ENCODE data around the gene UBE2F.
"Not testable (repeated sequence)": the region's sequence is repeated elsewhere in the genome, so short reads cannot be mapped to it uniquely, and the experiment has no call there.

Gene UBE2F

DNA sequence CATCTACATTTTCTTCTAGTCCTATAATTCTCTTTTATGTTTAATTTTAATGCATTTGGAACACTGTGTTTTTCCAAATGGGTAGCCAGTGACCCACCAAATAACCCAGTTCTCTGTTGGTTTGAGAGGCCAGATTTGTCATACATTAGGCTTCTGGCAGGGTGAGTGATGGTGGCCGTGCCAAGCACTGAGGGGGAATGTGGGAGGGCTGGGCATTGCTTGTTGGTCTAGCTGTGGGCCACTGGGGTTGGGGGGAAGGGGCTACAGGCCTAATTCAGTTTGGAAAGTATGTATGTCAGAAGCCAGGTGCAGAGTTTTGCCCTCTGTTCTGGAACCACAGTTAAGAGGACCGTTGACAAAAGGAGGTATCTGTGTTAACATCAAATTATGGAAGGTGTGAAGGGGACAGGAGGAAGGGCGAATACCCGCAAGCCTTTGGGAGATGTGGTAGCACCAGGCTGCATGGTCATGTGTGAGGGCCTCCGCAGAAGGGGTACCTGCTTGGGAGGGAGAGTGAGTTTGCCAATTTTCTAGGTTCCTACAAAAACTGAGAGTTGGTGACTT lies 55.9 kb downstream of the UBE2F start:
- no peak for DNase-seq

DNA sequence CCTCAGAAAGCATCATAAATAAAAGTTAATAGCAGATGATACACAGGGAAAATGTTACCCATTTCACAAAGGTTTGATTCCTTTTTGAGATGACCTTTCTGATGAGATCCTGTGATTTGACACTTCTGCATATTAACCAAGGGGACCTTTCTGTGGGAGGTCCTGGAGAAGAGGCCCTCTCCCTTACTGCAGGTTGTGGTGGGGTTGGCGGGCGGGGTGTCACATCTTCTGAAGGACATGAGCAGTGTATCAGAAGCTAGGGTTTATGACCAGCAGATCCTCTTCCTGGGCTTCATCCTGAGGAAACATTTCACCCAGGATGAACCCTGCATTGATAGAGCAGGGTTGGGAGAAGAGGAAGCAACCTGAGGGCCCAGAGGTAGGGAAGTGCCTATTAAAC lies 56.8 kb downstream of the UBE2F start:
- DNase-seq: no peak

DNA sequence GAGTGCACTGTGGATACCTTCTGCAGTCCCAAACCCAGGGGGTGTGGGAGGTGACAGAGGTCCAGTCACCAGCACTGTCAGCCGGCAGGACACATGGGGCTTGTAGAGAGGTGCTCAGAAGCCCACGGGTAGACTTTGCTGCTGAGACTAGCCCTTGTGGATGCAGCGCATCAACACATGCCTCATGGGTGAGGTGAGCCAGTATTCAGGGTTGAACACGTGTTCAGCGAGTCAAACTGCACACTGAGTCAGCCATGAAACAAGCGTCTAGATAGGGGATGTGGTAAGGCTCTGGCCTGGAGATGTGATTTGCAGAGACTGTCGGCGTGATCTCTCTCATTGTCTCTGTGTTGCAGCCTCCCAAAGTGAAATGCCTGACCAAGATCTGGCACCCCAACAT lies 58.2 kb downstream of the UBE2F start:
- DNase-seq: no peak

DNA sequence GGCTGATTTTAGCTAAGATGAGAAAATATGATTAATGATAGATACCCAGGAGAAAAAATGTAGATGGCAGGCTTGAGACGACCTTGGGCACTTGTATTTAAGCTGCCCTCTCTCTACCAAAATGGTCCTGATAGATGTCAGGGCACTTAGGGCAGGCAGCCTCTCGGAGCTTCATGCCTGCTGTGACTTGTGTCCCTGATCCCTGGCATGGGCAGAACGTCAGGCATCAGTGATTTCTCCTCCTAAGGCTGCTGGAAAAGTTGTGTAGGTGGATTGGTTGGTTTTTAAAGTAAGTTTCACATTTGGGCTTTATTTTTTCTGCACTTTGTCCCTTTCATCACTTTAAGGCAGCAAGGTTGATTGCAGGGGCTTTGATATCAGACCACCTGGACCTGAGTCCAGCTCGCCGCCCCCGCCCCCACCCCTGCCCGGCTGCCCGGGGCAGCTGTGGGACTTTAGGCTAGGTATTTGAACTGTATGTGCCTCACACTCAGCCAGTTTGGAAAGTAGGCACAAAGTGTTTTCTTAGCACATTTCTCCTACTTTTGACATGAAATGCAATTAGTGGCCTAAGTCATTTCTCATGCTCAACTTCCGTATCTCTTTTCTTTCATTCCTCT lies 59.0 kb downstream of the UBE2F start:
- no peak for DNase-seq

DNA sequence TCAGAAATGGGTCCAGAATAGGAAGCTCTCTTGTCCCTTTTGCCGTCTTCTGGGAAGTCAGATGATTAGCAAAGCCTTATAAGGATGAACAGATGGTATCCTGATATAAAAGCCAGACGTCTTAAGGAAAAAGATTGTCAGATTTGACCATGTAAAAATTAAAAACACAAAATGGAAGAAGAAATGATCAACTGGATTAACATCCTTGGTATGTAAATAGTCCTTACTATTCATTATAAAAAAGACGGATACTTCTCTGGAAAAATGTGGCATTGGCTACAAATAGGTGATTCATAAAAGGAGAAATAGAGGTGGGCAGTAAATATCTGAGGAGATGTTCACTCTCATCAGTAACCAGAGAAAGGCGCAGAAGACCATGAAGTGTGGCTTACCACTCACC lies 60.2 kb downstream of the UBE2F start:
- DNase-seq: no peak

DNA sequence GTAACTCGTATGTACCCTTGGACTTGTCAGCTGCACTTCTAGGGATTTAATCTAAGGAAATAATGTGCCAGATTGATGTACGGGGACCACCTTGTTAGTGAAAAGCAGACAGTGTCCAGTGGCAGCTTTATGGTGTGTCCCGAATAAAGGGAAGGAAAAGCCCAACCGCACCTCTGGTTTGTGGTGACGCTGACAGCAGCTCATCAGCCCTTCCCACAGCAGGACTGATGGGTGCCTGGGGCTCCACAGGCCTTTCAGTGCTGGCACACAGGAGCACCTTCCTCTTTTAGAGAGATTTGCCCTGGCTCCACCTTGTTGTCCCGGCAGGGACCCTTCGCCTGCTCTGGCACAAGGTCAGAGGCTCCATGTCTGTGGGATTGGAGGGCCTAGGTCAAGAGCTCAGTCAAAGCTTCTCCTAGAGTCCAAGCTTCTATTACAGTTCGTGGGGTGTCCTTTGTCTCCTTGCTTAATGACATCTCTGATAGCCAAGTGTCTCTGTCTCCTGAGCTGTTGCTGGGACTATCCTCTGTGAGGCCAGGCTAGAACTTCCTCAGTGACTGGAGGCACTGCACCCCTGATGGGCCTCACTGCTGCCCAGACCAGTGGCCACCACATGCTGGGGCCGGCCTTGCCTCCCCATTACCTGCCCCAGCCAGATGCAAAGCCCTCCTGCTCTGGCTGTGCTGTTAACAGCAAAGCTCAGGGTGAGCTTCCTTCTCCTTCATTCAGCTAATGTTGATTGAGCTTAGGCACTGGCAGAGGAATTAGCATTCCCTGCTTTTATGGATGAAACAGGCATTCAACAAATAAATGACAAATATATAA lies 61.0 kb downstream of the UBE2F start:
- DNase-seq: no peak

DNA sequence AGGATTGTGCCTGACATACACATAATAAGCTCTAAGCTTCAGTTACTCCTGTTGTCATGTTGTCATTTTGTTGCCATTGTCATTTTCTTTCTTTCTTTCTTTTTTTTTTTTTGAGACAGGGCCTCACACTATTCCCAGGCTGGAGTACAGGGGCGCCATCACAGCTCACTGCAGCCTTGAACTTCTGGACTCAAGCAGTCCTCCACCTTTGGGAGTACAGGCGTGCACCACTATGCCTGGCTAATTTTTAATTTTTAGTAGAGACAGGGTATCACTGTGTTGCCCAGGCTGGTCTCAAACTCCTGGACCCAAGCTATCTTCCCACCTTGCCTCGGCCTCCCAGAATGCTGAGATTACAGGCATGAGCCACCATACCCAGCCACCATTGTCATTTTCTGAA lies 63.0 kb downstream of the UBE2F start:
- no peak for DNase-seq

DNA sequence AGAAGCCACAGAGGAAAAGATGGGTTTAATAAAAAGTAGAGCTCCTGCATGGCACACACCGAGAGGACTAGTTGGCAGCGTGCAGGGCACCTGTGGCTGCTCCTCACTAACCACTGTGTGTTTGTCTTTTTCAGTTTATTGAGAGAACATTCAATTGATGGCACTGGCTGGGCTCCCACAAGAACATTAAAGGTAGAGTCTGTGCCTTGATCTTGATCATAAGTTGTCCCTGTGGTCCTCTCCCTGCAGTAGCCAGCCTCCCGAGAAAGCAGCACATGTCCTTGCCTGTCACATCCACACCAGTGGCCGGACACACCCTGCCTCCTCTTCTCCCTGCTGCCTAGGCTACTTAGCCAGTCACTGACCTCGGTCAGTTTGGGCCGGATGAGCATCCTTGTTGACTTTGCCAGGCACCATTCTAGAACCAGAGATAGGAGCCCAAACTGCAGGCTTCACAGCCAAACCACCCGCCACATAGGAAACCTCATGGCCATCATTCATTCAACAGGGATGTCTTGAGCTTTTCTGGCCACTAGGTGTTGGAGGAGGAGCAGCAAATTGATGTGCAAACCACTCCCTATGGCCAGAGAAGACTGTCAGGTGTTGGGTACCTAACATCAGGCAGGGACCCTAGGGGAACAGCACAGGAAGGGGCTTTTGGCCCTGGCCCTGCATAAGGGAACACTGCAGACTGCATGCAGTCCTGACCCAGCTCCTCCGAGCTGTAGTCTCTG lies 63.8 kb downstream of the UBE2F start:
- DNase-seq: no peak

DNA sequence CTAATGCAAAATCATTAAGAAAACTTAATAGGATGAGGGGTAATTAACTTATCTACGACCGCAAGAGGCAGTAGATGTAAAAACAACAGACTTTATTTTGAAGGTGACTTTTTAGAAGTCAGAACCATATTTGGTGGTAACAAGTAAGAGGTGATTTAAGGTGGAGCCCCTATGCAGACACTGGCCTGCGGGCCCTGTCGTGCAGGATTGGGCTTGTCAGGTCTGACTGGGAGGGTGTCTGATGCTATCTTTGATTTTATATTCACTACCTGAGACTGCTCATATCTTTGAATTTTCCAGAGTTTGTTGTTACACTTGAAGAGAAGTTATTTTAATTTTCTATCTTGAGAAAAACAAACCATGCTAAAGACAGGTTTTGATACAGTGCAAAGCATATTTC lies 64.9 kb downstream of the UBE2F start:
- DNase-seq: no peak

DNA sequence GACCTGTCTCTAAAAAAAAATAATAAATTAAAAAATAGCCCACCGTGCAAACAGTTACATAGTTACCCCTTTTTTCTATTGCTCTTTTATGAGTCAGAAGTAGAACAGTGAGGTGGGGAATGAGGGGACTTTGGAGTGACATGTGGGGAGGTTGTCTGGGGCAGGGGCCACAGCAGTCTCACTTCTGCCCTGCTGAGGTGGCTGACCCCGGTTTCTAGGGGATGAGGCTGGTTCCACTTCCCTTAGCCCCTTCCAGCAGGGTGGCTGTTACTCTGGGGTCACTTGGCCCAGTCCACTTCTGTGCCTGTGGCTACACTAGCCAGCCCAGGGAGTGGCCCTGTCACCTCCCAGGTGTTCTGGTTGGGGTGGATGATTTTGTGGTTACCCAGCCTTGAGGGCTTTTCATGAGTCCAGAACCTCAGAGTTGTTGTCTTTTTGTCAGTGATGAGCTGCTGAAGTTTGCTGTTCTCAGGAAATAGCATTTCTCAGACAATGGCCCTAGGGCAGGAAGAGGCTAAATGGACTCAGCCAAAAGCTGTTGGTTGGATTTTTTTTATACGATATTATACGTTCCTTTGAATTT lies 66.0 kb downstream of the UBE2F start:
- no peak for DNase-seq

DNA sequence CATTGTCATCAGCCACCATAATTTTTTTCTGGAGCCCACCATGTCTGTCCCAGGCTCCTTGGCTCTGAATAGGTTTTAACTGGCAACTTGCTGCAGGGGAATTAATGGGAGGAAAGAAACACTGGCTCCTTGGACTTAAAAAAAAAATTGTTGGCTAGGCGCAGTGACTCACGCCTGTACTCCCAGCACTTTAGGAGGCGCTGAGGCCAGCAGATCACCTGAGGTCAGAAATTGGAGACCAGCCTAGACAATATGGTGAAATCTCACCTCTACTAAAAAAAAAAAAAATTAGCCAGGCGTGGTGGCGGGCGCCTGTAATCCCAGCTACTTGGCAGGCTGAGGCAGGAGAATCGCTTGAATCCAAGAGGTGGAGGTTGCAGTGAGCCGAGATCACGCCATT lies 67.2 kb downstream of the UBE2F start:
- DNase-seq: not testable (repeated sequence)

DNA sequence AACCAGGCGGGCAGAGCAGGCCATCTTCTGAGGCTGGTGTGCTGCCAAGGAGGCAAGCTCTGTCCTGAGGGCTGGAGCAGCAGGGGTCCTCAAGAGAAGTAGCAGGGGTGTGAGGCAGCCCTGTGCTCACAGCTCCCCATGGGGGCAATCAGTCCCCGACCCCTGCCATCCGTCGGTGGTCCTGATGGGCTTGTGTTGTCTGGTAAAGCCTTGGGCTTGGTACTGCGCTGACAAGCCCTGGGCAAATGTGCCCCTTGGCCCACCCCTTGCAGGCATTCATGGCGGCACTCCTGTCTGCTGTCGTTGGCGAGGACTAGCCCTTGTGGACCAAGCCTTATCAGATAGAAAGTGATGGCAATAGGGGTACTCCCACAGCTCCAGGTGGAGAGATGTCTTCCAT lies 71.4 kb downstream of the UBE2F start:
- DNase-seq: no peak

DNA sequence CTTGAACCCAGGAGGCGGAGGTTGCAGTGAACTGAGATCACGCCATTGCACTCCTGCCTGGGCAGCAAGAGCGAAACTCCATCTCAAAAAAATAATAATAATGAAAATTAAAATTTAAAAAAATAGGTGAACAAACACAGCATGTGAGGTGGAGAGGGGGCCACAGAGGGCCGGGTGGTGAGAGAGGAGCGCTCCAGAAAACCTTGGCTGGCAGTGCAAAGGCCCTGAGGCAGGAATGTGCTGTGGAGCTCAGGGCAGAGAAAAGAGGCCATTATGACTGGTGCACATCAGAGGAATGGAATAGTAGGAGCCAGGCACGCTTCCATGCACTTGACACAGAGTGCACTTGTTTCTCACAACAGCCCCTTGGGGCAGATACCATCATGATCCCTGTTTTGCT lies 72.3 kb downstream of the UBE2F start:
- no peak for DNase-seq

DNA sequence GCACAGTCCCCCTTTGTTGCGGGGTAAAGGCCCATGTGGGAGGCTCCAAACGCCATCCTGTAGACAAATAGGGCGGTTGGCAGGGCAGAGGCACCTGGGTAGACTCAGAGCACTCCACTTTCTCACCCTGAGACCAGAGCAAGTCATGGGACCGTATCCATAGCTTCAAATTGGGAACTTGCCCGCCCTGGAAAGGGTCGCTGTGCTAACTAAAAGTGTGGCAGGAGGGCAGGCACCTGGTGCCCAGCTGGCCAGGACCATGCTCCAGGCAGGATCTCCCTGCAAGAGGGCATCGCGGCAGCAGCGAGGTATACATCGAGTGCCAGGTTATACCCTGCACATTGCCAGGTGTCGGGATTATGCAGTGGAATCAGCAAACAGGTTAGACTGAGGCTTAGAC lies 73.2 kb downstream of the UBE2F start:
- DNase-seq: no peak

DNA sequence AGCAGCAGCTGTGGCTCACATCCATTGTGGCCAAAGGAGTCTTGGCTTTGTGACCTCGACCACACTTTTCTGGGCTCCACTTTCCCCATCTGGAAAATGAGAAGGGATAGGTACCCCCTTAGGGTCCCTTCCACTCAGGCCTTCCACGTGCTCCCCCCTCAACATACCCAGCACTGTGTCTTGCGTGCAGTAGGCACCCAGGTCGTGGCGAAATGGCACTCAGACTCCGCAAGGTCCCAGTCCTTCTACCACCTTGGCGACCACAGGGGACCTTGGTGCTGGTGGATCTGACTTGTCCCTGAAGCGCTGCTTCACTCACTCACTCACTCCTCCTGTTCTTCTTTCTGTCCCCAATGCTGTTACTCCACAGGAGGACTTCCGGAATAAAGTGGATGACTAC lies 74.1 kb downstream of the UBE2F start:
- DNase-seq: no peak

DNA sequence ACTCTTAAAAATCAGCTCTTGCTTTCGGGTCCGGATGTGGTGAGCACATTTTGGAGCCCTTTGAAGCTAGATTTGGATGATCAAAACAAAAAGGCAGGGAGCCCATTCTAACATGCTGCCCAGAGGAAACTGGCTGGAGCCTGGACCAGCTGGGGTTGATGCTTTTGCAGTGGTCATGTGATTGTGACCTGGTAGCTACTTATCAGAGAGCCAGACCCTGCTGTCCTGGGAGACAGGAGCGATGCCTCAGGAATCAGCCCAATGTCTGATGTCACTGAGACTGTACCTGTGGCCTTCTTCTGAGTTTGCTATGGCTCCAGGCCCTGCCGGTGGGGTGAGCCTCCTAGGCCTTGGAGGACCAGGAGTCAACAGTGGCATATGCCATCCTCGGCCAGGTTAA lies 75.3 kb downstream of the UBE2F start:
- no peak for DNase-seq

DNA sequence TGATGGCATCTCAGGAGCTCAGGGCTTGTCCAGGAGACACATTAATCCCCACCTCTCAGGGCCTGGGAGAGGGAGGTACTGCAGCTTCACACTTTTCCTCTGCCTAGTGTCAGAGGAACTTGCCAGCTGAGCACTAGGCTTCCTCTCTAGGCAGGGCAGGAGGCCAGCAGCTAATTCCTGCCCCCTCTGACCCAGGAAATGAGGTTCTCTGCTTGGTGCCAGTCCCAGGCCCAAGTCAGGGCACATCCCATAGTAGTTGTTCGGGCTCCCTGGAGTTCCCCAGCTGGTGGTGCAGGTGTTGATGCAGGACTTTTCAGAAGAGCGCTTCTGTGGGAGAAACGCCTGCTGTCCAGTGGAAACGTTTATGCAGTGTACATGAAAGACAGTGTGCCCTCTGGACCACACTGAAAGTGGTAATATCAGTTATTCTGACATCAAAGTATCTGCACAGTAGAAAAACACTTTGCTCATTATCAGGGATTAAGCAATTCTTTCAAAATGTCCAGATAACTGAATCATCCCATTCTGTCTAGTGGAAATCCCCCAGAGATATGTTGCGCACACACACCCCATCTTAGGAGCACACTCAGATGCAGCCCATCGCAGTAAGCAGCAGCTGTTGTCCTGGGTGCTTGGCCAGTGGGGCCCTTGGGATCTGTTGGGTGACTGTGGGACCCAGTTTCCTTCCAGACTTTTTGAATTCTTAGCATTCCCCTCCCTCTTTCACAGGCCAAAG lies 76.2 kb downstream of the UBE2F start:
- DNase-seq: no peak

DNA sequence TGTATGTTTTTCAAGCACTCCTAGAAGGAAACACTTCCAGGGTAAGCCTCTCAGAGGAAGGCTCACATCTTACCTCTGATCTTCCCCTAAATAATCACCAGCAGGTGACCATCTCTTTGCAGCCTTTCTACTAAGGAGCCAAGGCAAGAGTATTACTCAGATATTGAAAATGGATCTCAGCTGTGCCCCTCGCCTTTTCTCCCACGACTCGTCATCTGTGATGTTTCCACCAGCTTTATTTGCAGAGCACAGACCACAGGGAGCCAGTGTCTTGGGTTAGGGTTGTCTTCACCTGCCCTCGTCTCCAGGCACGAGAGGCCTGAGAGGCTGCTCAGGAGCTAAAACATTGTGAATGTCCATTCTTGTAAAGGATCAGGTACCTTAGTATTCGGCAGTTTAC lies 77.0 kb downstream of the UBE2F start:
- DNase-seq: no peak

DNA sequence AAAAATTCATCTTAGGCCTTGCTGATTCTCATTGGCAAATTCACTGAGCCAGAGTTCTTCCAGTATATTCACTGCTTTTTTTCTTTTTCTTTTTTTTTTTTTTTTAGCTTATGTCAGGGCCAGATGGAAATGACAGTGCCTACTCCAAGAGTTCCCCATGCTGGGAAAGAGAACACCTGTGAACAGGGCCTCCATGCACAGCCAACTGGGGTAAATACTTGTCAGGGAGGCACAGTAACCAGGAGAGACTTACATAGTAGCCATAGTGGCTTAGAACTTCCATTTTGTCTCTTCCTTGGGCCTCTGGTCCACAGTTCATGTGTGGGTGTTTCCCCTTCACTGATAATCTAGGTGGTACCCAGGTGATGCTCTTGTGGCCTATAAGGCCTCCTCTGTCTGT lies 78.8 kb downstream of the UBE2F start:
- DNase-seq: no peak

DNA sequence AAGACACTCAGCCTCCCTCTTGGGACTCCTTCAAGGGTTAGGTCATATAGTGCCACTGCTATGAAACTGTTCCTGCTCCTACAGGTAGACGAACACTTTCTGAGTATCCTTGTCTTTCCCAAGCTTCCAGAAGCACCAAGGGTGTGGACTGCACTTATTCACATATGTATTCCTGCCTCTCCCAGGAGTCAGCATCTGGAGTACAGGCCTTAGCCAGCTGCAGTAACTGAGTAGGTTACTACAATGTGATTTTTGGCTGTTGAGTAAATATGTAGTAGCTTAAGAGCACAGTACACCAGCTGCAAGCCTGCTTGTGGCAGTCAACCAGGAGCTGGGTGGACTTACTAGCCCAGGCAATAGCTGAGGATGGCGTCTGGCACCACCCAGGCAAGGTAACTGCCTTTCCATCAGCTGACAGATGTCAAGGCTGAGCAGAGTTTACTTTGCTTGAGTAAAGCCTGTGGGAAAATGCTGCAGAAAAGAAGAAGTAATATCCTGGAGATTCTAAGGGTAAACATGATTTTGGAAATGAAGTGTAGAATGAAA lies 80.0 kb downstream of the UBE2F start:
- DNase-seq: no peak

DNA sequence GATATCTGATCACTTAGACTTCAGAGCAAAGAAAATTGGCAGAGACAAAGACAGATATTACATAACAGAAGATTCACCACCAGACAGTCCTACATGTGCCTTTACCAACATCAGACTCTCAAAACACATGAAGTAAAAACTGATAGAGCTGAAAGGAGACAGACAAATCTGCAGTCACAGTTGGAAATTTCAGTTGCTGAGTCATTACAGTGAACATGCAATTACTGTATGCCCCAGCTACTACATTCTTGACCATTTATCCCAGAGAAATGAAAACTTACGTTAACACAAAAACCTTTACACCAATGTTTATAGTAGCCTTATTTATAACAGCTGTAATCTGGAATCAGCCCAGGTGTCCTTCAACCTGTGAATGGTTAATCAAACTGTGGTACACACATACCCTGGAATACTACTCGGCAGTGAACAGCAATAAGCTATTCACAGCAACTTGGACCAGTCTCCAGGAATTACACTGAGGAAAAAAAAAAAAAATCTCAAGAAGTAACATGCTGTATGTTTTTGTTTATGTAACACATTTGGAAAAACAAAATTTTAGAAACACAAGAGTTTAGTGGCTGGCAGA lies 86.5 kb downstream of the UBE2F start:
- DNase-seq: no peak

DNA sequence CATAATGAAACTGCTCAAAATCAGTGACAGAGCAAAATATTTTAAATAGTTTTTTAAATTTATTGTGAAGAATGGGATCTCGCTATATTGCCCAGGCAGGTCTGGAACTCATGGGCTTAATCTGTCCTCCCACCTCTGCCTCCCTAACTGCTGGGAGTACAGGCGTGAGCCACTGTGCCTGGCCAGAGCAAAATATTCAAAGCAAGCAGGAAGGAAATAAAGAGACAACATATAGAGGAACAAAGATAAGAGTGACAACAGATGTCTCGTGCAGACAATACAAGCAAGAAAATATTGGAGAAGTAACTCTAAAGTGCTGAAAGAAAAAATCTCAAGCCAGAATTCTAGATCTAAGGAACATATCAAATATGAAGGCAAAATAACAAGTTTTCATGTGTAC lies 89.0 kb downstream of the UBE2F start:
- DNase-seq: no peak
